ENCODE data around the gene TIMP4. TPM values are rescaled to one million over a fixed set of nuclear protein-coding genes. Genes with fewer than 3 reads are reported as not detected.

TIMP4 gene
- total RNA-seq, 1 donor = 12.3 TPM

DNA sequence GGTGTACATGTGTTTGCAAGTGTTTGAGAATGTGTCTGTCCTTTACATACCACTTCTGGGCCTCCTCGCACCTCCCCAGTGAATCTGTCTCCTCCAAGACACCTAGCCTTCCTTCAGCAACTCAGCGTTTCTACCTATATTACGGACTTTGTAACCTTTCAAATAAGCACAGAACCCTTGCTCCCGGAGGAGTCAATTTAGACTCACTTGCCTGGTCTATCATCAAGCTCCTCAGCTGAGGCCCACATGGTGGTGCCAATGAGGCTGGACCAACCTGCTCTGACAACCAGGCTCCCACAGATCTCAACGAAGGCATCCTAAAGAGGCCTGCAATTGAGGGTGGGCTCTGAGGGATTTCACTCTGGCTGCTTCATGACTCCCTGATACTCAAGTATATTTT lies 32.8 kb upstream of the TIMP4 start:
- H3K4me3 ChIP-seq (ENCODE audit: low read depth, low read length) = no peak overlapping the region
- TF ChIP-seq, protein P1, sequence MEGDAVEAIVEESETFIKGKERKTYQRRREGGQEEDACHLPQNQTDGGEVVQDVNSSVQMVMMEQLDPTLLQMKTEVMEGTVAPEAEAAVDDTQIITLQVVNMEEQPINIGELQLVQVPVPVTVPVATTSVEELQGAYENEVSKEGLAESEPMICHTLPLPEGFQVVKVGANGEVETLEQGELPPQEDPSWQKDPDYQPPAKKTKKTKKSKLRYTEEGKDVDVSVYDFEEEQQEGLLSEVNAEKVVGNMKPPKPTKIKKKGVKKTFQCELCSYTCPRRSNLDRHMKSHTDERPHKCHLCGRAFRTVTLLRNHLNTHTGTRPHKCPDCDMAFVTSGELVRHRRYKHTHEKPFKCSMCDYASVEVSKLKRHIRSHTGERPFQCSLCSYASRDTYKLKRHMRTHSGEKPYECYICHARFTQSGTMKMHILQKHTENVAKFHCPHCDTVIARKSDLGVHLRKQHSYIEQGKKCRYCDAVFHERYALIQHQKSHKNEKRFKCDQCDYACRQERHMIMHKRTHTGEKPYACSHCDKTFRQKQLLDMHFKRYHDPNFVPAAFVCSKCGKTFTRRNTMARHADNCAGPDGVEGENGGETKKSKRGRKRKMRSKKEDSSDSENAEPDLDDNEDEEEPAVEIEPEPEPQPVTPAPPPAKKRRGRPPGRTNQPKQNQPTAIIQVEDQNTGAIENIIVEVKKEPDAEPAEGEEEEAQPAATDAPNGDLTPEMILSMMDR (IDR thresholded peaks at IDR 0.05; ENCODE audit: insufficient read depth, low read length) = no peak
- no peak for DNase-seq (ENCODE audit: low read depth)

DNA sequence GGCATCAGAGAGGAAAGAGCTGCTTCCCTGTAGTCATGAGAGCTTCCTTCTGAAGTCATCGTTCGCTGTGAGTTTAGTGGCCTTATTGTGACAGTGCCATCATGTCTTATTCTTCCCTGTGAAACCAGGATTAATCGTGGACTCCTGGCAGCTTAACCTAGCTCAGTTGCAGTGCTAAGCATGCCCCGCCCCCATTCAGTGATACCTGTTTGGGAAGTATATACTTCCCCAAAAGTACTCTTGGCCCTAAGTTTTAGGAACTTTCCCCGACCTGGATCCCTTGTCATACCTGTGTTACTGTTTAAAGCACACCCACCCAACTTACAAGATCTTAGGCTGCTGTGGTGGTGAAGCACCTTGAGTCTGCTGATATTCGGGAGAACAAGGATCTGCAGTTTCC lies 32.1 kb upstream of the TIMP4 start:
- TF ChIP-seq, protein P1 (IDR thresholded peaks at IDR 0.05; ENCODE audit: insufficient read depth, low read length) = no peak
- no peak overlapping the region for H3K4me3 ChIP-seq (ENCODE audit: low read depth, low read length)
- DNase-seq (ENCODE audit: low read depth) = no peak

DNA sequence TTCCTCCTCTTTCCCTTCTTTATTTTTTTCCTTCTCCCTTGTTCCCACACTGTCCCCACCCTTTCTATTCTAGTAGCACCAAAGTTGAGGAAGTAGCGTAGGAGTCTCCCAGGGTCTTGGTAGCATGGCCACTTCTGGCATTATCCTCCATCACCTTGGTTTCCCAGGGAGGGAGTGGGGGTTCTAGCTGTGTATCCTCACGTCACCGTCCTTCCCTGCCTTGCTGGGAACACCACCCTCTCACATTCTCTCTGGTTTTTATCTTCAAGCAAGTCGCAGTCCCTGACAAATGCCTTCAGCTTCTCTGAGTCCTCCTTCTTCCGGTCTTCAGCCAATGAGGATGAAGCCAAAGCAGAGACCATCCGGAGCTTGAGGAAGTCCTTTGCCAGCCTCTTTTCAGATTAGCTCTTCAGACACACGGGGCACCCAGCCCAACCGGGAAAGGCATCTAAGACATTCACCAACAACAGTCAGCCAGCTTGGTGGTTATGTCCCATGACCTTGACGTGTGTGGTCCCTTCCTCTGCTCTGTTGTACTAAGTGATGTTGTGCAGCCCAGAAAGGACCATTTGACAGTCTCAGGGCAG lies 31.6 kb upstream of the TIMP4 start:
- DNase-seq (ENCODE audit: low read depth) = no peak
- no peak overlapping the region for H3K4me3 ChIP-seq (ENCODE audit: low read depth, low read length)
- TF ChIP-seq, protein P1 (IDR thresholded peaks at IDR 0.05; ENCODE audit: insufficient read depth, low read length) = no peak

DNA sequence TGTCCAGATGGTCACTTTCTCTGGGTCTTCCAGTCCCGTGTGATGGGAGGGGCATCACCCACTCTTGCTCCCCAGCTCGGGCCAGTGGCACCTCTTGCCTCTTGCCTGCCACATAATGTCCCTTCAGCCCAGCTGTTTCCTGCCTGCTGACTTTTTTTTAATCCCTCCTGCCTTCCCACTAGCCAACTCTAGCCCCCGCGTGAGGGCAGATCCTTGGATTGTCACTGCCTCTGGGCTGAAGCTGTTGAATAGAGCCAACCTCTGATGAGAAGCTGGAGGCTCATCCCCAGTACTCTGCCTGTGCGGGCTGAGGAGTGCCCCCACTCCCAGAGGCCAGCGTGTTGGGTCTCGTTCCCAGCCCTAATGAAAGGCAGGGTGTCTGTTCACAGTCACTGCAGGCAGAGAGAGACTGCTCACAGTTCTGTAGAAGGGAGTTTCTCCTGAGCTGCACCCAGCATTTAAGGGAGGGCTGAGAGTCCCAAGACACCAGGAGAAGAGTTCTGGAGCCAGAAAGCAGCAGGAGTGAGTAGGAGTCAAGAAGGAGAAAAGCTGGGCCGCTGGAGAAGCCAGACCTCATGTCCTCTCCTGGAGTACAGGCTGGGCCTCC lies 30.1 kb upstream of the TIMP4 start:
- TF ChIP-seq, protein P1 (IDR thresholded peaks at IDR 0.05; ENCODE audit: insufficient read depth, low read length) = no peak
- no peak overlapping the region for H3K4me3 ChIP-seq (ENCODE audit: low read depth, low read length)
- DNase-seq (ENCODE audit: low read depth) = no peak

DNA sequence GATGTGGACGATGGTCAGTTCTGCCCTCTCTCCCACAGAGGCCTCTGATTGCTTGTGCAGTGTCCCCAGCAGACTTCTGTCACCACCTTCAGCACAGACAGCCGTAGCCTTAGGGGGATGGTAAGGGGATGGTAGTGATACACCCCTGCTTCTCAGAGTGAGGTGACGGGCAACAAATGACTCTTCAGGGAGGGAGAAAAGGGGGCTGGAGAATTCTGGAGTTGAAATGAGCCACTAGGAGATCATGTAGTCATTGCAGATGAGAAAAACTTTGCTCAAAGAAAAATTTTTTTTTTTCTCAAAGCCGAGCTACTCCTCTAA lies 29.6 kb upstream of the TIMP4 start:
- DNase-seq (ENCODE audit: low read depth) = no peak
- TF ChIP-seq, protein P1 (IDR thresholded peaks at IDR 0.05; ENCODE audit: insufficient read depth, low read length) = no peak
- H3K4me3 ChIP-seq (ENCODE audit: low read depth, low read length) = no peak overlapping the region

DNA sequence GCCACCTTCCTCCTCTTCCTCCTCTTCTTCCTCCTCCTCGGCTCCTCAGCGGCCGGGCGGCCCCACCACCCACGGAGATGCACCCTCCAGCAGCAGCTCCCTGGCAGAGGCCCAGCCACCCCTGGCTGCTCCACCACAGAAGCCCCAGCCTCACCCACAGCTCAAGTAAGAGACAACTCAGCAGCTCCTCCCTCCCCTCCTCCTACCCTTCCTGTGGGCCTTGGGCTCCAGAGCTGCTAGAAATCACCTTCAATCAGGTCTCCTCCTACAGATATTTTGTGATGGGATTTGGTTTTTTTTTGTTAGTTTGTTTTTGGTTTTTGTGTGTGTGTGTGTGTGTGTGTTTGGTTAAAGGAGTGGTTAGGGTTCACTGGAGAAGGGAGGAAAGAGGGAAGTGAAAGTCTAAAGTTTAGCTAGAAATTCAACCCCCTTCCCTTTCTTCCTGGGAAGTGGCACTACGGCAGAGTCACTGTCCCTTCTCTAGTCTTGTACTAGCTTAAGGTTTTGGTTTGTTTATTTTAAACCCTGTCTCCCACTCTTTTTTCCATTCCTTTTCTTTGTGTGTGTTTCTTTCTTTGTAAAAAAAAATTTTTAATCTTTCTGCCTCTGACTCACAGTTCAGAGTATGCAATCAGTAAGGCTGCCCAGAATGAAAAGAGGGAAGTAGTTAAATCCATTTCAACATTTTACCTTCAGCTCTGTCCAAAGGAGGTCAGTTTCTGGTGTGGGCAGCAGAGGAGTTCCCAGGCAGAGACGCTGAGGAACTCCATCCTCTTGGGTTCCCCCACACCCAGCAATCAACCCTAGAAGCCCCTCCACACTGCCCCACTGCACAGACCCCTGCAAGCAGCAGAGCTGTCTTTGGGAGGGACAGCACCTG lies 29.0 kb upstream of the TIMP4 start:
- TF ChIP-seq, protein P1 (IDR thresholded peaks at IDR 0.05; ENCODE audit: insufficient read depth, low read length) = no peak
- H3K4me3 ChIP-seq (ENCODE audit: low read depth, low read length) = no peak overlapping the region
- peak; percentile 80 for DNase-seq (ENCODE audit: low read depth)

Measured in fibroblast of the aortic adventitia (primary cell).